Medulla oblongata (tissue), 1 donor: ENCODE measurements around the gene OXCT2.
"Not testable (repeated sequence)": the region's sequence is repeated elsewhere in the genome, so short reads cannot be mapped to it uniquely, and the experiment has no call there.

ENCODE experiments used
- DNase-seq: peaks from one replicate; pipeline ENCODE4 v3.0.0-alpha.2; 2015; ENCODE audit errors: extremely low spot score

Gene OXCT2

GRCh38 chr1:39787468-39787867 lies 16.3 kb upstream of the OXCT2 start:
- no peak for DNase-seq

- not testable (repeated sequence) for DNase-seq
Measured at GRCh38 chr1:39787108-39787375, 15.9 kb upstream of the OXCT2 start.

- not testable (repeated sequence) for DNase-seq
Measured at GRCh38 chr1:39786303-39787107, 15.4 kb upstream of the OXCT2 start.

GRCh38 chr1:39782685-39783084 lies 11.5 kb upstream of the OXCT2 start:
- not testable (repeated sequence) for DNase-seq

GRCh38 chr1:39782103-39782502 lies 11.0 kb upstream of the OXCT2 start:
- DNase-seq, result no peak

- no peak for DNase-seq
Measured at GRCh38 chr1:39781349-39781715, 10.2 kb upstream of the OXCT2 start.

GRCh38 chr1:39779821-39780220 lies 8.7 kb upstream of the OXCT2 start:
- no peak for DNase-seq

- DNase-seq, result no peak
Measured at GRCh38 chr1:39779137-39779536, 8.0 kb upstream of the OXCT2 start.

GRCh38 chr1:39778463-39779099 lies 7.4 kb upstream of the OXCT2 start:
- not testable (repeated sequence) for DNase-seq

GRCh38 chr1:39777896-39778295 lies 6.7 kb upstream of the OXCT2 start:
- DNase-seq, result not testable (repeated sequence)

GRCh38 chr1:39777306-39777705 lies 6.2 kb upstream of the OXCT2 start:
- DNase-seq, result no peak

- DNase-seq, result no peak
Measured at GRCh38 chr1:39776886-39777285, 5.7 kb upstream of the OXCT2 start.

- no peak for DNase-seq
Measured at GRCh38 chr1:39776400-39776713, 5.2 kb upstream of the OXCT2 start.

GRCh38 chr1:39775676-39776399 lies 4.7 kb upstream of the OXCT2 start:
- DNase-seq, result not testable (repeated sequence)

GRCh38 chr1:39775141-39775540 lies 4.0 kb upstream of the OXCT2 start:
- not testable (repeated sequence) for DNase-seq

GRCh38 chr1:39773369-39773979 lies 2.3 kb upstream of the OXCT2 start:
- not testable (repeated sequence) for DNase-seq

- not testable (repeated sequence) for DNase-seq
Measured at GRCh38 chr1:39770100-39771021, 787 bp downstream of the OXCT2 start.

GRCh38 chr1:39769502-39769901 lies 1.6 kb downstream of the OXCT2 start:
- not testable (repeated sequence) for DNase-seq

GRCh38 chr1:39766466-39766865 lies 4.7 kb downstream of the OXCT2 start:
- DNase-seq, result not testable (repeated sequence)

- DNase-seq, result not testable (repeated sequence)
Measured at GRCh38 chr1:39764512-39764911, 6.6 kb downstream of the OXCT2 start.

GRCh38 chr1:39763619-39764374 lies 7.4 kb downstream of the OXCT2 start:
- not testable (repeated sequence) for DNase-seq
